Measurements from ENCODE around the gene PARP11.
"Not testable (repeated sequence)": the region's sequence is repeated elsewhere in the genome, so short reads cannot be mapped to it uniquely, and the experiment has no call there.

DNA sequence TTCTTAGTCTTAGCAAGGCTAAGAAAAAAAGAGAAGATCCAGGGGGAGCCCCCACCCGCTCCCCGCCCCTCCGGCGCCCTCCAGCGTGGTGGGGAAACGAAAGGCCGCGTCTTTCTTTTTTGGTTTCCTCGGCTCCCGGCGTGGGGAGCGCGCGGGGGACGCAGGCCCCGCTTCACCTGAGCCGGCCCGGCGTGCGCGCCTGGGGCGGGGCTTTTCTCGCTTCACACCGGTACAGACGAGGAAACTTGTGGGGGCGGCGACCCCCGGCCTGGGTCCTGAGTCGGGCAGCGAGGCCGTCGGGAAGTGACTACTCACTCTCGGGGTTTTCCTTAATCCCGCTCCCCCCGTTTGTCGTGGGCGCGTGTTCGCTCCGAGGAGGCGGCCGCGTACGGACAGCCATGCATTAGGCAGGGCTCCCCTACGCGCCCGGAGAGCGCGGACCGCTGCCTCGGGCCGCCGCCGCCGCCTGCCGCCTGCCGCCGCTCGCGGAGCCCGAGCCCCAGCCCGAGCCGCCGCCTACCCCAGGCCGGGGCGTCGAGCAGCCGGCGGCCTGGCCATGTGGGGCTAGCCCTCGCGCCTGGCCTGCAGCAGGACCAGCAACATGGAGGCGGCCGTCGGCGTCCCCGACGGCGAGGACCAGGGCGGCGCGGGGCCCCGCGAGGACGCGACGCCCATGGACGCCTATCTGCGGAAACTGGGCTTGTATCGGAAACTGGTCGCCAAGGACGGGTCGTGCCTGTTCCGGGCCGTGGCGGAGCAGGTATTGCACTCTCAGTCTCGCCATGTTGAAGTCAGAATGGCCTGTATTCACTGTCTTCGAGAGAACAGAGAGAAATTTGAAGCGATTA, 34.3 kb downstream of the PARP11 start:
- TF ChIP-seq, protein P1, sequence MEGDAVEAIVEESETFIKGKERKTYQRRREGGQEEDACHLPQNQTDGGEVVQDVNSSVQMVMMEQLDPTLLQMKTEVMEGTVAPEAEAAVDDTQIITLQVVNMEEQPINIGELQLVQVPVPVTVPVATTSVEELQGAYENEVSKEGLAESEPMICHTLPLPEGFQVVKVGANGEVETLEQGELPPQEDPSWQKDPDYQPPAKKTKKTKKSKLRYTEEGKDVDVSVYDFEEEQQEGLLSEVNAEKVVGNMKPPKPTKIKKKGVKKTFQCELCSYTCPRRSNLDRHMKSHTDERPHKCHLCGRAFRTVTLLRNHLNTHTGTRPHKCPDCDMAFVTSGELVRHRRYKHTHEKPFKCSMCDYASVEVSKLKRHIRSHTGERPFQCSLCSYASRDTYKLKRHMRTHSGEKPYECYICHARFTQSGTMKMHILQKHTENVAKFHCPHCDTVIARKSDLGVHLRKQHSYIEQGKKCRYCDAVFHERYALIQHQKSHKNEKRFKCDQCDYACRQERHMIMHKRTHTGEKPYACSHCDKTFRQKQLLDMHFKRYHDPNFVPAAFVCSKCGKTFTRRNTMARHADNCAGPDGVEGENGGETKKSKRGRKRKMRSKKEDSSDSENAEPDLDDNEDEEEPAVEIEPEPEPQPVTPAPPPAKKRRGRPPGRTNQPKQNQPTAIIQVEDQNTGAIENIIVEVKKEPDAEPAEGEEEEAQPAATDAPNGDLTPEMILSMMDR (conservative IDR thresholded peaks at IDR 0.05 in 1 of 2, IDR thresholded peaks at IDR 0.05 in 1 of 2; ENCODE audit: extremely low read depth in 1 of 2, insufficient read depth in 1 of 2, low read depth in 1 of 2, low read length in 2 of 2): not testable (repeated sequence)
- TF ChIP-seq EZH2 (IDR thresholded peaks at IDR 0.05; ENCODE audit: borderline replicate concordance, low read length): not testable (repeated sequence)

Data from mammary epithelial cell (primary cell).